ENCODE measurements around the gene WDR38. TPM values are rescaled to one million over a fixed set of nuclear protein-coding genes. Genes with fewer than 3 reads are reported as not detected.
"Not testable (repeated sequence)": the region's sequence is repeated elsewhere in the genome, so short reads cannot be mapped to it uniquely, and the experiment has no call there.

Gene WDR38
- total and polyA plus RNA-seq, 5 donors: 0.09 TPM; not detected in 4

- Histone ChIP-seq H3K4me3 (ENCODE audit: low read length) (no peak overlapping the region), H3K27me3 (ENCODE audit: control insufficient read depth, insufficient read depth) (no peaks in the 10 kb centered on the region), H3K9me3 (ENCODE audit: control insufficient read depth, low read length) (no peaks in the 10 kb centered on the region), H3K27ac (ENCODE audit: low read length) (peak overlapping the region; percentile 100), H3K4me1 (ENCODE audit: control insufficient read depth, insufficient read depth, low read length) (peaks cover 16% of the 10 kb centered on the region)
- DNase-seq (peak; percentile 85 to 92 (median 91)), ATAC-seq (peak; percentile 37 to 49)
- 28% methylated on average over 13 of the region's 13 CpGs for WGBS
- intact Hi-C loops (cut with DNase I): loop anchor here in 1 of 4 donors (5.0 kb wide), 1 partner anchor 58 kb away; the partner anchor contains the start of gene OLFML2A
Measured at GRCh38 chr9:124835026-124835557, 18.2 kb upstream of the WDR38 start.

GRCh38 chr9:124838132-124838531 lies 15.1 kb upstream of the WDR38 start:
- ATAC-seq; H3K27ac ChIP-seq (ENCODE audit: low read length); H3K4me3 ChIP-seq (ENCODE audit: low read length); H3K27me3 ChIP-seq (ENCODE audit: control insufficient read depth, insufficient read depth); H3K4me1 ChIP-seq (ENCODE audit: control insufficient read depth, insufficient read depth, low read length); DNase-seq; H3K9me3 ChIP-seq (ENCODE audit: control insufficient read depth, low read length): not testable (repeated sequence)
- intact Hi-C loops (cut with DNase I): loop anchor here in 1 of 4 donors (5.0 kb wide), 1 partner anchor 61 kb away; the partner anchor contains the start of gene OLFML2A
- WGBS: 70% methylated on average over 5 of the region's 5 CpGs

GRCh38 chr9:124838567-124839275 lies 14.5 kb upstream of the WDR38 start:
- H3K4me1 ChIP-seq (ENCODE audit: control insufficient read depth, insufficient read depth, low read length); H3K27ac ChIP-seq (ENCODE audit: low read length); H3K9me3 ChIP-seq (ENCODE audit: control insufficient read depth, low read length); H3K27me3 ChIP-seq (ENCODE audit: control insufficient read depth, insufficient read depth); H3K4me3 ChIP-seq (ENCODE audit: low read length); ATAC-seq: not testable (repeated sequence)
- WGBS: 57% methylated on average over 46 of the region's 52 CpGs
- DNase-seq: peak in 1 of 3 donors; percentile 48
- intact Hi-C loops (cut with DNase I): loop anchor here in 1 of 4 donors (5.0 kb wide), 1 partner anchor 61 kb away; the partner anchor contains the start of gene OLFML2A

GRCh38 chr9:124839612-124840299 lies 13.5 kb upstream of the WDR38 start:
- peaks cover 6% of the 10 kb centered on the region for H3K4me1 ChIP-seq (ENCODE audit: control insufficient read depth, insufficient read depth, low read length)
- H3K4me3 ChIP-seq (ENCODE audit: low read length): no peak overlapping the region
- WGBS: 64% methylated on average over 12 of the region's 12 CpGs
- ATAC-seq (peak in 1 of 2 donors; percentile 44), DNase-seq (peak in 1 of 3 donors; percentile 51)
- no peaks in the 10 kb centered on the region for H3K9me3 ChIP-seq (ENCODE audit: control insufficient read depth, low read length)
- H3K27ac ChIP-seq (ENCODE audit: low read length): no peak overlapping the region
- H3K27me3 ChIP-seq (ENCODE audit: control insufficient read depth, insufficient read depth): no peaks in the 10 kb centered on the region
- intact Hi-C loops (cut with DNase I): loop anchor here in 1 of 4 donors (5.0 kb wide), 1 partner anchor 62 kb away; the partner anchor contains the start of gene OLFML2A

- H3K4me1 ChIP-seq (ENCODE audit: control insufficient read depth, insufficient read depth, low read length): peaks cover 2% of the 10 kb centered on the region
- H3K27me3 ChIP-seq (ENCODE audit: control insufficient read depth, insufficient read depth): no peaks in the 10 kb centered on the region
- no peak overlapping the region for H3K4me3 ChIP-seq (ENCODE audit: low read length)
- ATAC-seq: peak; percentile 32 to 40
- 68% methylated on average over 18 of the region's 18 CpGs for WGBS
- H3K9me3 ChIP-seq (ENCODE audit: control insufficient read depth, low read length): no peaks in the 10 kb centered on the region
- peak in 1 of 3 donors; percentile 64 for DNase-seq
- intact Hi-C loops (cut with DNase I): no loop called here
- no peak overlapping the region for H3K27ac ChIP-seq (ENCODE audit: low read length)
Measured at GRCh38 chr9:124840300-124840833, 12.9 kb upstream of the WDR38 start.

GRCh38 chr9:124841075-124841821 lies 12.0 kb upstream of the WDR38 start:
- ATAC-seq (peak; percentile 12 to 28), DNase-seq (no peak)
- Histone ChIP-seq H3K27me3 (ENCODE audit: control insufficient read depth, insufficient read depth) (no peaks in the 10 kb centered on the region), H3K27ac (ENCODE audit: low read length) (no peak overlapping the region), H3K4me1 (ENCODE audit: control insufficient read depth, insufficient read depth, low read length) (no peaks in the 10 kb centered on the region), H3K4me3 (ENCODE audit: low read length) (no peak overlapping the region), H3K9me3 (ENCODE audit: control insufficient read depth, low read length) (no peaks in the 10 kb centered on the region)
- intact Hi-C loops (cut with DNase I): no loop called here
- WGBS: 81% methylated on average over 14 of the region's 14 CpGs

- no peak overlapping the region for H3K4me3 ChIP-seq (ENCODE audit: low read length)
- ATAC-seq (no peak), DNase-seq (no peak)
- no peak overlapping the region for H3K27ac ChIP-seq (ENCODE audit: low read length)
- H3K9me3 ChIP-seq (ENCODE audit: control insufficient read depth, low read length): no peaks in the 10 kb centered on the region
- no peaks in the 10 kb centered on the region for H3K27me3 ChIP-seq (ENCODE audit: control insufficient read depth, insufficient read depth)
- WGBS: 82% methylated on average over 11 of the region's 11 CpGs
- H3K4me1 ChIP-seq (ENCODE audit: control insufficient read depth, insufficient read depth, low read length): no peaks in the 10 kb centered on the region
- intact Hi-C loops (cut with DNase I): no loop called here
Measured at GRCh38 chr9:124843456-124844034, 9.7 kb upstream of the WDR38 start.

GRCh38 chr9:124844291-124844690 lies 9.0 kb upstream of the WDR38 start:
- intact Hi-C loops (cut with DNase I): no loop called here
- Histone ChIP-seq H3K4me3 (ENCODE audit: low read length) (no peak overlapping the region), H3K4me1 (ENCODE audit: control insufficient read depth, insufficient read depth, low read length) (no peaks in the 10 kb centered on the region), H3K9me3 (ENCODE audit: control insufficient read depth, low read length) (no peaks in the 10 kb centered on the region), H3K27me3 (ENCODE audit: control insufficient read depth, insufficient read depth) (no peaks in the 10 kb centered on the region), H3K27ac (ENCODE audit: low read length) (no peak overlapping the region)
- WGBS: 69% methylated on average over 4 of the region's 4 CpGs
- DNase-seq (no peak), ATAC-seq (no peak)

- H3K4me3 ChIP-seq (ENCODE audit: low read length); H3K27ac ChIP-seq (ENCODE audit: low read length); H3K27me3 ChIP-seq (ENCODE audit: control insufficient read depth, insufficient read depth); ATAC-seq; DNase-seq; H3K4me1 ChIP-seq (ENCODE audit: control insufficient read depth, insufficient read depth, low read length); intact Hi-C loops (cut with DNase I); H3K9me3 ChIP-seq (ENCODE audit: control insufficient read depth, low read length): not testable (repeated sequence)
- WGBS: 92% methylated on average over 9 of the region's 9 CpGs
Measured at GRCh38 chr9:124846467-124846866, 6.8 kb upstream of the WDR38 start.

- H3K27ac ChIP-seq (ENCODE audit: low read length): no peak overlapping the region
- ATAC-seq (no peak), DNase-seq (no peak)
- intact Hi-C loops (cut with DNase I): no loop called here
- no peaks in the 10 kb centered on the region for H3K27me3 ChIP-seq (ENCODE audit: control insufficient read depth, insufficient read depth)
- H3K4me1 ChIP-seq (ENCODE audit: control insufficient read depth, insufficient read depth, low read length): no peaks in the 10 kb centered on the region
- no peaks in the 10 kb centered on the region for H3K9me3 ChIP-seq (ENCODE audit: control insufficient read depth, low read length)
- H3K4me3 ChIP-seq (ENCODE audit: low read length): no peak overlapping the region
- 95% methylated on average over 6 of the region's 6 CpGs for WGBS
Measured at GRCh38 chr9:124846969-124847368, 6.3 kb upstream of the WDR38 start.

Data from right cardiac atrium (tissue), 5 donors.